Panc1 (cell line): Measurements from ENCODE around the gene ZNF780A. TPM values are rescaled to one million over a fixed set of nuclear protein-coding genes. Genes with fewer than 3 reads are reported as not detected.

Source experiments
- ATAC-seq: fragments of 200-7000 bp; cut with Tn5 transposase; 2 replicates; pipeline ENCODE4 v1.9.1; 2020; ENCODE audit warnings: mild to moderate bottlenecking, moderate library complexity
- BruUV-seq: library from RNA; stranded (reverse); fragments of 400-500 nt; replicated peaks from 2 replicates; lab custom pipeline; 2021; lab: Mats Ljungman, UMichigan
- CTCF ChIA-PET: fragments of 300-600 bp; sonication (Branson Sonifier 250); formaldehyde crosslinking; loops from one replicate; lab custom pipeline; 2022; ENCODE audit warnings: antibody characterized with exemption; lab: Charles Lee
- POLR2A ChIA-PET: fragments of 300-600 bp; sonication (Branson Sonifier 250); formaldehyde crosslinking; loops from one replicate; lab custom pipeline; 2022; ENCODE audit warnings: antibody characterized with exemption; lab: Charles Lee
- DNase-seq: peaks from one replicate; pipeline ENCODE4 v3.0.0-alpha.2; 2010; ENCODE audit warnings: low read depth, low spot score
- H3K27ac ChIP-seq: 2 replicates; pipeline ENCODE4 v1.5.1; 2011; ENCODE audit warnings: mild to moderate bottlenecking, low read length, inconsistent platforms
- H3K27me3 ChIP-seq: fragments of 200-500 bp; sonication (Bioruptor generic); 2 replicates; pipeline ENCODE4 v1.6.0; 2014; ENCODE audit warnings: low read length, inconsistent platforms; ENCODE audit not compliant: control insufficient read depth, insufficient read depth
- H3K36me3 ChIP-seq: fragments of 200-500 bp; sonication (Bioruptor generic); 2 replicates; pipeline ENCODE4 v1.5.1; 2014; ENCODE audit warnings: inconsistent platforms, mild to moderate bottlenecking, low read length, moderate library complexity; ENCODE audit not compliant: control insufficient read depth, insufficient read depth
- H3K4me1 ChIP-seq: 2 replicates; pipeline ENCODE4 v1.5.1; 2011; ENCODE audit warnings: inconsistent platforms, mild to moderate bottlenecking, low read length, moderate library complexity; ENCODE audit not compliant: control insufficient read depth, insufficient read depth
- H3K4me3 ChIP-seq, 2 experiments: 2 replicates each; pipeline ENCODE4 v1.5.1; 2011 to 2012; ENCODE audit warnings: low read depth in 2 of 2, low read length in 2 of 2, mild to moderate bottlenecking in 2 of 2, inconsistent platforms in 1 of 2, moderate library complexity in 1 of 2
- H3K9me3 ChIP-seq: fragments of 200-500 bp; sonication (Bioruptor generic); 2 replicates; pipeline ENCODE4 v1.5.1; 2014; ENCODE audit warnings: low read depth, mild to moderate bottlenecking, inconsistent platforms, low read length, moderate library complexity; ENCODE audit not compliant: control insufficient read depth, insufficient read depth
- CTCF ChIP-seq: fragments of 450-650 bp; IDR thresholded peaks from 2 replicates; pipeline ENCODE4 v1.5.1; 2017; ENCODE audit warnings: mild to moderate bottlenecking
- POLR2AphosphoS5 ChIP-seq: IDR thresholded peaks from 2 replicates; pipeline ENCODE4 v1.6.1; 2012; ENCODE audit warnings: mild to moderate bottlenecking, low read depth, low read length, moderate library complexity
- REST ChIP-seq, 2 experiments: IDR thresholded peaks; 2 replicates each; pipeline ENCODE4 v1.6.1; 2011 to 2012; ENCODE audit warnings: low read depth in 2 of 2, control low read depth in 1 of 2, low read length in 1 of 2, mild to moderate bottlenecking in 1 of 2, moderate library complexity in 1 of 2; ENCODE audit not compliant: insufficient read depth in 1 of 2
- SIN3A ChIP-seq: IDR thresholded peaks from 2 replicates; pipeline ENCODE4 v1.6.1; 2012; ENCODE audit warnings: low read depth, mild to moderate bottlenecking, low read length, moderate library complexity, borderline replicate concordance; ENCODE audit not compliant: insufficient read depth
- TCF7L2 ChIP-seq: IDR thresholded peaks from 2 replicates; pipeline ENCODE4 v1.6.1; 2011; ENCODE audit warnings: mild to moderate bottlenecking, low read depth, low read length, inconsistent platforms
- in situ Hi-C: cut with HindIII; loops from 2 replicates; pipeline ENCODE4 v1.10.0; 2016; ENCODE audit warnings: low sequenced_read_pairs, low pct_unique_long_range_greater_than_20kb
- intact Hi-C: fragments of 100-400 bp; cut with micrococcal nuclease; formaldehyde crosslinking; loops from one replicate; pipeline ENCODE4 v1.10.0; 2022; ENCODE audit not compliant: unreplicated experiment
- total RNA-seq: library from RNA; stranded (reverse); gene quantifications from one replicate; pipeline ENCODE4 v1.2.1, GENCODE V29; 2021; ENCODE audit not compliant: unreplicated experiment

ZNF780A gene
- total RNA-seq, 1 experiment from 2014 or later = 251 TPM

GRCh38 chr19:40134866-40135265, 44.1 kb upstream of the ZNF780A start:
- ChIA-PET CTCF (interaction anchor here (0.6 to 1.7 kb wide), 15 partner anchors 13 to 1081 kb away, joined by 3 to 18 read pairs (median 5); no protein-coding TSS in a partner anchor), POLR2A (interaction anchor here (0.5 to 0.7 kb wide), 6 partner anchors 12 to 921 kb away, joined by 3 to 8 read pairs (median 4); no protein-coding TSS in a partner anchor)
- no peak overlapping the region for H3K4me3 ChIP-seq
- in situ Hi-C loops = loop anchor here (5.0 kb wide), 4 partner anchors 43 to 167 kb away; partner anchors contain the start of genes CCNP, MAP3K10 and ZNF780A
- peaks cover 78% of the 10 kb centered on the region for H3K27me3 ChIP-seq
- no peaks in the 10 kb centered on the region for H3K36me3 ChIP-seq
- intact Hi-C loops = loop anchor here (10.0 kb wide), 2 partner anchors 240 to 1080 kb away; no protein-coding TSS in a partner anchor
- TF ChIP-seq REST (IDR thresholded peaks at IDR 0.05; ENCODE audit: insufficient read depth in 1 of 2, low read depth in 2 of 2, low read length in 1 of 2) (no peak), POLR2AphosphoS5 (no peak), TCF7L2 (no peak)
- no peak for DNase-seq
- H3K9me3 ChIP-seq = peaks cover 15% of the 10 kb centered on the region
- H3K4me1 ChIP-seq = no peaks in the 10 kb centered on the region
- no TSS peak for BruUV-seq
- no peak for ATAC-seq
- H3K27ac ChIP-seq = no peak overlapping the region

GRCh38 chr19:40133491-40133890, 42.7 kb upstream of the ZNF780A start:
- H3K36me3 ChIP-seq = no peaks in the 10 kb centered on the region
- H3K4me1 ChIP-seq = no peaks in the 10 kb centered on the region
- peak; percentile 44 for ATAC-seq
- TF ChIP-seq SIN3A (no peak), POLR2AphosphoS5 (no peak), REST (IDR thresholded peaks at IDR 0.05; ENCODE audit: insufficient read depth in 1 of 2, low read depth in 2 of 2, low read length in 1 of 2) (no peak), CTCF (no peak), TCF7L2 (no peak)
- intact Hi-C loops = loop anchor here (10.0 kb wide), 2 partner anchors 239 to 1079 kb away; no protein-coding TSS in a partner anchor
- BruUV-seq = no TSS peak
- in situ Hi-C loops = no loop called here
- H3K4me3 ChIP-seq = no peak overlapping the region
- ChIA-PET POLR2A (no interaction called here), CTCF (interaction anchor here (0.6 to 1.6 kb wide), 6 partner anchors 68 to 236 kb away, joined by 3 to 18 read pairs (median 4); no protein-coding TSS in a partner anchor)
- no peak overlapping the region for H3K27ac ChIP-seq
- peaks cover 87% of the 10 kb centered on the region for H3K27me3 ChIP-seq
- H3K9me3 ChIP-seq = peaks cover 24% of the 10 kb centered on the region
- DNase-seq = no peak
